GM21360 (cell line): ENCODE measurements around the gene DCUN1D2.

Source experiments
- ATAC-seq: cut with Tn5 transposase; IDR thresholded peaks from one replicate; pipeline ENCODE4 v1.9.1; 2021; ENCODE audit warnings: mild to moderate bottlenecking, moderate library complexity; ENCODE audit not compliant: unreplicated experiment

Gene DCUN1D2

DNA sequence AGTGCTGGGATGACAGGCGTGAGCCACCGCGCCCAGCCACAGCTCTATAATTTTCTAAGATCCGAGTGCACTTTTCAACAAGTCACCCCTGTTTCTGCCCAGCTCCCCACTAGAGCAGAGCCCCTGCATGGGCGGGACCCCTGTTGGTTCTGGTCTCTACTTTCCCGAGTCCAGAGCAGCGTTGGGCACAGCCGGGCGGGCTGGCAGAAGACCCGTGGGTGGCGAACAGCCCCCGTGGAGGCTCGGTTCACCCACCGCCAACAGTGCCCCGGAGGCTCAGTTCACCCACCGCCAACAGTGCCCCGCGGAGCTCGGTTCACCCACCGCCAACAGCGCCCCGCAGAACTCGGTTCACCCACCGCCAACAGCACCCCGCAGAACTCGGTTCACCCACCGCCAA, 78.1 kb downstream of the DCUN1D2 start:
- no peak for ATAC-seq

- ATAC-seq, result no peak
Measured at GRCh38 chr13:113411216-113412023, 79.1 kb downstream of the DCUN1D2 start.

DNA sequence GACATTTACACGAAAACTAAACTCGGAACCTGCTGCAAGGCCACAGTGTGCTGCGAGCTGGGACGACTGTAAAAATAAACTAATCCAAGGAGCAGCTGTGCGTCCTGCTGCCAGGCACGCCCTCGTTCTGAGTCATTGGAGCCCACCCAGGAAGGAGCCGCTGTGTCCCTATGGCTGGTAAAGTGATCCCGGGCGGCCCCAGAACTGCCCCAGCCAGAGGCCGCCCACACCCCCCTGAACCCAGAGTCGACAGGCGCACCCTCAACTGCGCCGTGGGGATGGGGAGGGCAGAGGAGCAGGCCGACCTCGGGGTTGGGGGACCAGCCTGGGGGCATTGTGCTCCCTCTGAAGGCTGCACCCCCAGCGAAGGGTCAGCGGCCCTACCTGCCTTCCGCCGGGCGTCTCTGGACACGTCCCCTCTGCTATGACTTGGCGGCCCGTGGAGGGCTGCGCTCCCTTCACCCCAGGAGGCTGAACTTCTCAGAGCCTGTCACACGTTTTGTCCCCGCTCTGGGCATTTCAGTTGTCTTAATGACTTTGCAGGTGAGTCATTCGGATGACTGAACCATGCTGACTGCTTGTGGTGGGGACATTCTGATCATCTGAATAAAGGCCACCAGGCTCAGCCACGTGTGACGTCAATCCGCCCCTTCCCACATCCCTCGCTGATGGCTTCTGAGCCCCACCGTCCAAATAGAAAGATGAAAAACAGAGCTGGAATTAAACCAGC, 79.9 kb downstream of the DCUN1D2 start:
- ATAC-seq, result no peak

GRCh38 chr13:113408562-113408961, 81.9 kb downstream of the DCUN1D2 start:
- ATAC-seq, result no peak

GRCh38 chr13:113407531-113408393, 82.7 kb downstream of the DCUN1D2 start:
- no peak for ATAC-seq

DNA sequence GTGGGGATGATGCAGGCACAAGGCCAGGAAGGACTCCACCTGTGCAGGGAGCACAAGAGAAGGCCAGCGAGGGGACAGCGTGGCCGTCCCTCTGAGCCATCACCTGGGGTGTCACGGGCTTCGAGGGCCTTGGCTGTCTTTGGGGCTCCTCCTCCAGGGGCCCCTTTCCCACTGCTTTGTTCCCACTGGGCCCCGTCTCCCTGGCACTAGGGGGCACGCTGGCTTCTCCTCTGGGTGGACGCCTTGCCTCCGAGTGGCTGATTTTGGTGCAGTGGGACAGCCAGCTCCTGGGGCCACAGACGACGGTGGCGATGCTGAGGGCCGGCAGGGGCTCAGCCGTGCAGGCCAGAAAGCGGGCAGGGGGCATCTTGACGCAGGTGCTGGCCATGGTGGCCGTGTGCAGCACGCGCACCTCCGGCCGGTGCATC, 83.4 kb downstream of the DCUN1D2 start:
- ATAC-seq, result no peak

DNA sequence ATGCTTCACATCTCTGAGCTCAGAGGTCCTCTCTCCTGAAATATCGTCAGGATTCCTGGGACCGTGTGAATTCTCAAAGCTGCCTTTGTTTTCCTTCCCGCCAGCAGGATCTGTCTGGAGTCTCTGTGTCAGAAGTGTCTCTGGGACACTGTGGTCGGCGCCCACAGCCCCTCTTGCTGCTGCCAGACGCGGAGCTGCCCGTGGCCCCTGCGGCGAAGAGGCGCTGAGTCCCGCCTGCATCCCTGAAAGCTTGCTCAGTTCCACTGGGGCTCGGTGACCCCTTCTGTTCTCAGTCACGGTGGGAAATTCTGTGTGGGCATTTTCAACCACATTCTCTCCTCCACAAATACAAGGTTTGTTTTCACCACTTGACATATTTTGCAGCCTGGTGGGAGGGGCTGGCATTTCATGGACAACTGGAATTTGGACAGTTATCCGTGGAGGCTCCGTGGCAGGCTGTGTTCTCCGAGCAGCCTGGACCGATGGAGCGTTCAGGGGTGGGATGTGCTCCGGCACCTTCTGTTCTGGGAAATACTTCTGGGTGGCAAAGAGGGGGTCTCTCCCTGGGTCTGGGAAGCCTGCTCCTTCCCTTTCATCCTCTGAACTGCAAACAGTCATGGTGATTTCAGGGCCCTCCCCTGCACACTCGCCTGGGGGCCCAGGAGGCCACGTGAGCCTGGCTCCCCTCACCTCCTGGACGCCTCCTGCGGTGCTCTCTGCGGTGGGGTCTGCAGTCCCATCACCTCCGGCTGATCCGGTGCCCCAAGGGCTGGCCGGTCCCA, 84.0 kb downstream of the DCUN1D2 start:
- ATAC-seq, result no peak
